K562 (cell line): ENCODE measurements around the gene SH3BP2. TPM values are rescaled to one million over a fixed set of nuclear protein-coding genes. Genes with fewer than 3 reads are reported as not detected.
A peak's percentile ranks its signal among the peaks of the same experiment; 100 is the strongest.

Source experiments
- ATAC-seq: fragments of 200-7000 bp; cut with Tn5 transposase; 3 replicates; pipeline ENCODE4 v1.9.1; 2020; ENCODE audit warnings: moderate library complexity
- BruUV-seq: library from RNA; stranded (reverse); fragments of 400-500 nt; replicated peaks from 2 replicates; lab custom pipeline; 2021; lab: Mats Ljungman, UMichigan
- CTCF ChIA-PET: fragments of 300-600 bp; formaldehyde crosslinking; extraction: SDS; loops from one replicate; lab custom pipeline; 2021; ENCODE audit warnings: low intra/inter-chr PET ratio; lab: Yijun Ruan, JAX
- POLR2A ChIA-PET: fragments of 300-600, 350-650 bp; sonication (Branson Sonifier 250); formaldehyde crosslinking; extraction: SDS; loops from one replicate; lab custom pipeline; 2021; ENCODE audit warnings: antibody characterized with exemption, inconsistent platforms; lab: Yijun Ruan, JAX
- DNase-seq, 4 experiments: peaks; one replicate each; pipeline versions ENCODE4 v3.0.0 to v3.0.0-alpha.2; 2011 to 2018; ENCODE audit warnings: low spot score in 3 of 4, mixed read lengths in 3 of 4; ENCODE audit errors: extremely low read depth in 1 of 4
- FAIRE-seq: peaks from 2 replicates; lab custom pipeline; 2011; peaks lifted over from hg19 to GRCh38; lab: Jason Lieb, UNC
- H2AFZ ChIP-seq: 2 replicates; pipeline ENCODE4 v1.6.0; 2011; ENCODE audit warnings: low read depth, low read length, control low read depth, inconsistent platforms
- H3K27ac ChIP-seq: fragments of 200-600 bp; 3 replicates; pipeline ENCODE4 v1.8.0; 2011; ENCODE audit warnings: low read depth, mild to moderate bottlenecking, control low read depth, inconsistent platforms, low read length, moderate library complexity, mixed read lengths; ENCODE audit errors: extremely low read depth
- H3K27me3 ChIP-seq, 2 experiments: fragments of 300-600 bp in 1 of 2; 2 replicates in 1 of 2; 3 replicates in 1 of 2; pipeline versions ENCODE4 v1.6.0 to v1.8.0; 2011; ENCODE audit warnings: inconsistent platforms in 2 of 2, low read length in 2 of 2, mild to moderate bottlenecking in 1 of 2, mixed read lengths in 1 of 2, moderate library complexity in 1 of 2; ENCODE audit not compliant: control insufficient read depth in 2 of 2, insufficient read depth in 2 of 2
- H3K36me3 ChIP-seq: fragments of 300-600 bp; 3 replicates; pipeline ENCODE4 v1.8.0; 2011; ENCODE audit warnings: mild to moderate bottlenecking, low read length, inconsistent platforms; ENCODE audit not compliant: control insufficient read depth, insufficient read depth
- H3K4me1 ChIP-seq, 2 experiments: fragments of 200-600 bp in 1 of 2; replicated peaks in 1 of 2; 2 replicates in 1 of 2; 3 replicates in 1 of 2; pipeline versions ENCODE4 v1.5.1 to v1.8.0; 2011; ENCODE audit warnings: inconsistent platforms in 2 of 2, low read length in 2 of 2, mild to moderate bottlenecking in 1 of 2, mixed read lengths in 1 of 2, moderate library complexity in 1 of 2; ENCODE audit not compliant: control insufficient read depth in 2 of 2, insufficient read depth in 2 of 2
- H3K4me2 ChIP-seq: 2 replicates; pipeline ENCODE4 v1.6.1; 2011; ENCODE audit warnings: low read length, control low read depth, inconsistent platforms, mixed read lengths; ENCODE audit not compliant: insufficient read depth
- H3K4me3 ChIP-seq: fragments of 200-600 bp; sonication (generic), shearing (Covaris generic); 2 replicates; pipeline ENCODE4 v1.5.1; 2016; ENCODE audit warnings: control low read depth, inconsistent platforms
- H3K79me2 ChIP-seq: fragments of 200-600 bp; 3 replicates; pipeline ENCODE4 v1.8.0; 2011; ENCODE audit warnings: low read length, inconsistent platforms; ENCODE audit not compliant: control insufficient read depth, insufficient read depth
- H3K9ac ChIP-seq, 2 experiments: 2 replicates each; pipeline versions ENCODE4 v1.6.0 to v1.6.1; 2011; ENCODE audit warnings: low read depth in 2 of 2, low read length in 2 of 2, control low read depth in 1 of 2, inconsistent platforms in 1 of 2, mild to moderate bottlenecking in 1 of 2, mixed read lengths in 1 of 2; ENCODE audit not compliant: insufficient read depth in 1 of 2
- H3K9me1 ChIP-seq: one replicate; pipeline ENCODE4 v1.6.0; 2011; ENCODE audit warnings: inconsistent platforms, mild to moderate bottlenecking, low read length, moderate library complexity; ENCODE audit not compliant: control insufficient read depth, insufficient read depth
- H3K9me3 ChIP-seq: replicated peaks from 2 replicates; pipeline ENCODE4 v1.5.1; 2011; ENCODE audit warnings: low read depth, low read length, inconsistent platforms; ENCODE audit not compliant: control insufficient read depth, insufficient read depth
- H4K20me1 ChIP-seq: replicated peaks from 2 replicates; pipeline ENCODE4 v1.6.1; 2011; ENCODE audit warnings: low read length, inconsistent platforms, mixed read lengths; ENCODE audit not compliant: control insufficient read depth, insufficient read depth
- ADNP ChIP-seq: fragments of 200-800 bp; sonication (Bioruptor generic); IDR thresholded peaks from 2 replicates; pipeline ENCODE4 v1.6.1; 2016; ENCODE audit warnings: missing genetic modification characterization, missing compliant biosample characterization
- CBX1 ChIP-seq: sonication (generic); IDR thresholded peaks from 2 replicates; pipeline ENCODE4 v1.6.1; 2016; ENCODE audit warnings: antibody characterized with exemption, low read depth, mild to moderate bottlenecking
- ELF4 ChIP-seq: fragments of 450-650 bp; formaldehyde crosslinking; IDR thresholded peaks from 2 replicates; pipeline ENCODE4 v1.4.0; 2022; ENCODE audit warnings: missing genetic modification characterization
- FOXK2 ChIP-seq, 2 experiments: fragments of 450-650 bp; IDR thresholded peaks in 1 of 2; conservative IDR thresholded peaks in 1 of 2; 2 replicates each; pipeline ENCODE4 v1.6.1; 2016; ENCODE audit warnings: low read depth in 2 of 2, mild to moderate bottlenecking in 1 of 2
- JUND ChIP-seq, 2 experiments: IDR thresholded peaks; 2 replicates in 1 of 2; 3 replicates in 1 of 2; pipeline ENCODE4 v1.6.1; 2011; ENCODE audit warnings: borderline replicate concordance in 2 of 2, low read depth in 2 of 2, low read length in 2 of 2, improper control_type of control experiment in 1 of 2, missing biosample characterization in 1 of 2, missing genetic modification characterization in 1 of 2, missing genetic modification reagents in 1 of 2
- KDM1A ChIP-seq, 2 experiments: fragments of 450-650 bp; IDR thresholded peaks; 2 replicates each; pipeline ENCODE4 v1.6.1; 2016; ENCODE audit warnings: mild to moderate bottlenecking in 2 of 2
- L3MBTL2 ChIP-seq: fragments of 450-650 bp; IDR thresholded peaks from 2 replicates; pipeline ENCODE4 v1.6.1; 2016; ENCODE audit warnings: mild to moderate bottlenecking, moderate library complexity
- RBM25 ChIP-seq: fragments of 200-400 bp; formaldehyde crosslinking; IDR thresholded peaks from 2 replicates; pipeline ENCODE4 v1.6.1; 2018; ENCODE audit warnings: low read length, low read depth, moderate library complexity; ENCODE audit not compliant: severe bottlenecking
- SMARCA4 ChIP-seq: fragments of 450-650 bp; IDR thresholded peaks from 2 replicates; pipeline ENCODE4 v1.6.1; 2016
- SRSF7 ChIP-seq: fragments of 200-400 bp; formaldehyde crosslinking; optimal IDR thresholded peaks from 2 replicates; pipeline ENCODE3; 2017; ENCODE audit warnings: mild to moderate bottlenecking, low read depth, low read length
- STAT5A ChIP-seq: IDR thresholded peaks from 2 replicates; pipeline ENCODE4 v1.6.1; 2012; ENCODE audit warnings: low read length, inconsistent platforms, borderline replicate concordance
- TRIM28 ChIP-seq: fragments of 450-650 bp; IDR thresholded peaks from 2 replicates; pipeline ENCODE4 v1.6.1; 2017
- ZFPM2 ChIP-seq: fragments of 250-450 bp; sonication (Bioruptor Pico); IDR thresholded peaks from 2 replicates; pipeline ENCODE4 v1.5.1; 2022; ENCODE audit warnings: mild to moderate bottlenecking
- ZNF121 ChIP-seq: sonication (generic); formaldehyde crosslinking; conservative IDR thresholded peaks from 2 replicates; pipeline ENCODE4 v1.8.0; 2022; ENCODE audit warnings: missing genetic modification reagents
- ZNF398 ChIP-seq: fragments of 250-450 bp; sonication (Bioruptor Pico); IDR thresholded peaks from 2 replicates; pipeline ENCODE4 v1.8.0; 2021; ENCODE audit warnings: moderate library complexity, mild to moderate bottlenecking, inconsistent platforms
- ZNF785 ChIP-seq: fragments of 250-450 bp; sonication (Bioruptor Pico); IDR thresholded peaks from 2 replicates; pipeline ENCODE4 v1.4.0; 2020; ENCODE audit warnings: mild to moderate bottlenecking
- WGBS: fragments of 100-300 bp; shearing (Covaris generic); methylation state at CpG from one replicate; pipeline ENCODE4 v1.1.6; 2016; ENCODE audit warnings: low coverage, mixed read lengths; ENCODE audit not compliant: insufficient coverage; ENCODE audit errors: missing lambda C conversion rate; 5-methylcytosine and 5-hydroxymethylcytosine counted together
- in situ Hi-C: fragments of 300-500 bp; cut with MboI; formaldehyde crosslinking; loops from 4 replicates; pipeline ENCODE4 v1.15.0; 2018; ENCODE audit warnings: inconsistent platforms, mixed read lengths
- intact Hi-C: fragments of 100-400 bp; cut with micrococcal nuclease; formaldehyde crosslinking; loops from 2 replicates; pipeline ENCODE4 v1.14.2; 2022
- polyA plus RNA-seq, 8 experiments: library from polyadenylated mRNA; depleted of rRNA in 4 of 8; stranded (reverse) in 5 of 8; unstranded in 3 of 8; fragments of >200 nt; fragmentation: Nextera tagmentation in 2 of 8; fragmentation: Illumina TruSeq in 1 of 8; extraction: Ambion mirVana in 2 of 8; extraction: Trizol in 1 of 8; gene quantifications; 2 replicates each; pipeline versions ENCODE4 v1.2.1 to v1.2.3, GENCODE V29; 2011 to 2014; ENCODE audit warnings: inconsistent platforms in 1 of 8, missing spikeins in 1 of 8
- total RNA-seq, 7 experiments: library from RNA; depleted of rRNA in 6 of 7; stranded (reverse); fragments of >200 nt in 6 of 7; fragmentation: Illumina TruSeq in 2 of 7; extraction: Trizol in 2 of 7; gene quantifications; 2 replicates each; pipeline versions ENCODE4 v1.2.1 to v1.2.3, GENCODE V29; 2011 to 2021; ENCODE audit warnings: low replicate concordance in 1 of 7

Gene SH3BP2
- total and polyA plus RNA-seq, 9 of the 15 experiments (the other 6 are each of a cell fraction or from before 2014, with no cell fraction given) = 0.34 to 16.0 (median 5.1) TPM

- FAIRE-seq (no peak), ATAC-seq (peak; percentile 29), DNase-seq (peak in 3 of 4 experiments; percentile 30 to 36 (median 35))
- CTCF ChIA-PET = no interaction called here
- in situ Hi-C loops = no loop called here
- no peak overlapping the region for H2AFZ ChIP-seq
- H3K9ac ChIP-seq = no peak overlapping the region
- no peaks in the 10 kb centered on the region for H3K9me3 ChIP-seq
- 25% methylated on average over 1 of the region's 1 CpG for WGBS
- TF ChIP-seq FOXK2 (conservative IDR thresholded peaks at IDR 0.05 in 1 of 2, IDR thresholded peaks at IDR 0.05 in 1 of 2; ENCODE audit: low read depth in 2 of 2) (no peak), JUND (IDR thresholded peaks at IDR 0.05; ENCODE audit: borderline replicate concordance, low read depth, low read length) (0 out of 2 replicates have a peak, but pooled peaks have one; percentile 12), JUND (tag; IDR thresholded peaks at IDR 0.05; ENCODE audit: borderline replicate concordance, low read depth, low read length) (no peak)
- H3K27me3 ChIP-seq = no peaks in the 10 kb centered on the region
- intact Hi-C loops = no loop called here
- BruUV-seq = no TSS peak
- peaks cover 19 to 55% of the 10 kb centered on the region in 2 experiments for H3K4me1 ChIP-seq
- peaks cover 2% of the 10 kb centered on the region; the same call in 1 of the 3 replicates for H3K36me3 ChIP-seq
- POLR2A ChIA-PET = interaction anchor here (0.9 to 4.2 kb wide), 6 partner anchors 9 to 40 kb away, joined by 3 to 16 read pairs (median 5); no protein-coding TSS in a partner anchor
- no peaks in the 10 kb centered on the region for H3K9me1 ChIP-seq
- no peak overlapping the region for H3K27ac ChIP-seq
- peaks cover 95% of the 10 kb centered on the region for H3K79me2 ChIP-seq
- H3K4me2 ChIP-seq = no peak overlapping the region
- no peak overlapping the region for H3K4me3 ChIP-seq
- peaks cover 54% of the 10 kb centered on the region for H4K20me1 ChIP-seq
Measured at GRCh38 chr4:2862528-2862927, 69.6 kb downstream of the SH3BP2 start.

- Histone ChIP-seq H3K9me3 (no peaks in the 10 kb centered on the region), H3K9ac (no peak overlapping the region), H2AFZ (no peak overlapping the region), H3K4me3 (no peak overlapping the region), H3K27me3 (no peaks in the 10 kb centered on the region), H3K27ac (no peak overlapping the region), H3K79me2 (peaks cover 92% of the 10 kb centered on the region), H4K20me1 (peaks cover 58% of the 10 kb centered on the region), H3K4me1 (peaks cover 26 to 57% of the 10 kb centered on the region in 2 experiments), H3K4me2 (no peak overlapping the region), H3K9me1 (peaks cover 5% of the 10 kb centered on the region), H3K36me3 (no peaks in the 10 kb centered on the region; the same call in 1 of the 3 replicates)
- POLR2A ChIA-PET = interaction anchor here (1.8 kb wide), 1 partner anchor 22 kb away, joined by 7 read pairs; no protein-coding TSS in a partner anchor
- in situ Hi-C loops (no loop called here), intact Hi-C loops (no loop called here)
- BruUV-seq = no TSS peak
- FAIRE-seq (no peak), DNase-seq (no peak), ATAC-seq (no peak)
- CTCF ChIA-PET = no interaction called here
- TF ChIP-seq SMARCA4 = no peak
- no peak for TF ChIP-seq STAT5A
- no peak for TF ChIP-seq L3MBTL2
- 0 out of 2 replicates have a peak, but pooled peaks have one; percentile 24 for TF ChIP-seq CBX1
- no peak for TF ChIP-seq TRIM28
- TF ChIP-seq ZNF121 (CRISPR knock-in tag) = peak; percentile 69; the same call in 1 of the 2 replicates
- peak; percentile 43 to 70; a peak in 2 of 4 replicates for TF ChIP-seq KDM1A (IDR thresholded peaks at IDR 0.05)
- no peak for TF ChIP-seq ELF4
- TF ChIP-seq ZFPM2 (CRISPR knock-in tag) = no peak
- 0 out of 2 replicates have a peak, but pooled peaks have one; percentile 52 for TF ChIP-seq ADNP (tag)
- TF ChIP-seq RBM25 = peak; percentile 67
- no peak for TF ChIP-seq ZNF785
- TF ChIP-seq SRSF7 = no peak
- TF ChIP-seq ZNF398 = no peak
Measured at GRCh38 chr4:2863649-2864048, 70.8 kb downstream of the SH3BP2 start.
